Adrenal gland (tissue), 12 donors: Measurements from ENCODE around the gene TACC2. TPM values are rescaled to one million over a fixed set of nuclear protein-coding genes. Genes with fewer than 3 reads are reported as not detected.

ENCODE experiments used
- DNase-seq, 7 donors: peaks; one replicate each; pipeline ENCODE4 v3.0.0-alpha.2; 2019 to 2020
- H3K27ac ChIP-seq, 5 donors: fragments of 200-600 bp; sonication (generic) in 4 of 5; 1 replicate in 3 of 5; 2 replicates in 2 of 5; pipeline versions ENCODE4 v1.5.1 to v1.8.0; 2016 to 2020; ENCODE audit warnings: mild to moderate bottlenecking in 1 of 5
- H3K27me3 ChIP-seq: fragments of 200-600 bp; 2 replicates; pipeline ENCODE4 v1.8.0; 2021
- H3K36me3 ChIP-seq, 2 donors: fragments of 200-600 bp; replicated peaks in 1 of 2; 1 replicate in 1 of 2; 2 replicates in 1 of 2; pipeline versions ENCODE4 v1.5.1 to v1.8.0; 2018 to 2022
- H3K4me1 ChIP-seq, 2 donors: fragments of 200-600 bp; replicated peaks in 1 of 2; 1 replicate in 1 of 2; 2 replicates in 1 of 2; pipeline versions ENCODE4 v1.5.1 to v1.8.0; 2018 to 2021
- H3K4me3 ChIP-seq, 4 donors: fragments of 200-600 bp; sonication (generic) in 3 of 4; one replicate each; pipeline ENCODE4 v1.5.1; 2016 to 2018
- H3K9me3 ChIP-seq, 3 donors: fragments of 200-600 bp; sonication (generic) in 1 of 3; replicated peaks in 1 of 3; 1 replicate in 2 of 3; 2 replicates in 1 of 3; pipeline versions ENCODE4 v1.5.1 to v1.8.0; 2016 to 2021
- CTCF ChIP-seq, 6 experiments: fragments of 450-650 bp in 4 of 6; fragments of 200-600 bp in 2 of 6; sonication (generic) in 1 of 6; IDR thresholded peaks; 1 replicate in 5 of 6; 2 replicates in 1 of 6; pipeline versions ENCODE4 v1.5.1 to v1.8.0; 2016 to 2021; ENCODE audit warnings: antibody characterized with exemption in 6 of 6, mild to moderate bottlenecking in 2 of 6, moderate library complexity in 1 of 6
- POLR2A ChIP-seq, 2 donors: fragments of 450-650 bp; IDR thresholded peaks; one replicate each; pipeline ENCODE4 v1.6.1; 2017; ENCODE audit warnings: antibody characterized with exemption in 2 of 2, mild to moderate bottlenecking in 2 of 2, moderate library complexity in 1 of 2
- WGBS, 4 donors: extraction: QIAGEN DNeasy Blood & Tissue Kit in 2 of 4; methylation state at CpG; one replicate each; pipeline versions ENCODE4 v1.1.5 to v1.1.7; 2013 to 2017; 5-methylcytosine and 5-hydroxymethylcytosine counted together
- intact Hi-C, 2 donors: fragments of 100-400 bp; cut with DNase I; formaldehyde crosslinking; loops; one replicate each; pipeline versions ENCODE4 v1.14.1 to v1.15.0; 2022 to 2023
- polyA plus RNA-seq, 3 donors: library from polyadenylated mRNA; stranded (reverse); fragments of 200-250 nt in 2 of 3; fragments of 350-450 nt in 1 of 3; fragmentation: Illumina TruSeq in 1 of 3; extraction: RNeasy Lipid Tissue Mini Kit (QIAGEN cat#74804) in 1 of 3; gene quantifications; one replicate each; pipeline ENCODE4 v1.2.3, GENCODE V29; 2013 to 2014
- total RNA-seq, 9 donors: library from RNA; depleted of rRNA in 4 of 9; stranded (reverse); fragments of >200 nt in 4 of 9; fragments of 120-200 nt in 1 of 9; fragmentation: NEBNext Ultra II Directional in 1 of 9; extraction: Animal tissue kit (Norgen Biotek cat#: 25700) in 1 of 9; gene quantifications; one replicate each; pipeline versions ENCODE4 v1.1.0 to v1.2.4, GENCODE V29; 2013 to 2023
- donor health status: healthy with polysubstance abuse.
- donor health status: Bipolar disorder and iron deficiency.
- donor health status: DM: yes; HTN: yes; CAD: no.
- donor health status: DM: no; HTN: no; CAD: no.
- donor health status: DM: no; HTN: no; CAD: no.
- donor health status: DM: yes; HTN: yes; CAD: no.

Gene TACC2
- total and polyA plus RNA-seq, 12 donors = 11.3 to 45.7 (median 26.3) TPM

- WGBS, 4 donors = 91 to 95% (median 93%) methylated on average over 13 of the region's 13 CpGs
- H3K36me3 ChIP-seq = no peaks in the 10 kb centered on the region
- peaks cover 0 to 7% of the 10 kb centered on the region in 2 donors for H3K4me1 ChIP-seq
- no peaks in the 10 kb centered on the region for H3K9me3 ChIP-seq
- intact Hi-C loops = no loop called here
- TF ChIP-seq POLR2A (IDR thresholded peaks at IDR 0.05) (no peak), CTCF (IDR thresholded peaks at IDR 0.05) (no peak)
- no peaks in the 10 kb centered on the region for H3K27me3 ChIP-seq
- no peak for DNase-seq
- H3K4me3 ChIP-seq = no peak overlapping the region
- H3K27ac ChIP-seq = no peak overlapping the region
Observed at GRCh38 chr10:122135251-122136025, 146.5 kb downstream of the TACC2 start.

GRCh38 chr10:122138831-122139625 lies 150.1 kb downstream of the TACC2 start:
- 71 to 81% (median 75%) methylated on average over 7 to 16 of the region's 16 CpGs for WGBS, 4 donors

GRCh38 chr10:122139627-122140170 lies 150.7 kb downstream of the TACC2 start:
- Histone ChIP-seq H3K4me3 (no peak overlapping the region), H3K9me3 (no peaks in the 10 kb centered on the region), H3K4me1 (peaks cover 7 to 28% of the 10 kb centered on the region in 2 donors), H3K27me3 (no peaks in the 10 kb centered on the region), H3K27ac (peak overlapping the region in 2 of 5 donors; percentile 20 to 77), H3K36me3 (no peaks in the 10 kb centered on the region)
- peak in 1 of 7 donors; percentile 83 for DNase-seq
- TF ChIP-seq POLR2A (IDR thresholded peaks at IDR 0.05) (no peak), CTCF (IDR thresholded peaks at IDR 0.05) (no peak)
- intact Hi-C loops = no loop called here
- 63 to 82% (median 76%) methylated on average over 10 of the region's 10 CpGs for WGBS, 4 donors

More at GRCh38 chr10:122138831-122139625, 150.1 kb downstream of the TACC2 start:
- no peak for TF ChIP-seq CTCF (IDR thresholded peaks at IDR 0.05)
- H3K36me3 ChIP-seq = no peaks in the 10 kb centered on the region
- H3K4me3 ChIP-seq = no peak overlapping the region
- peak in 1 of 7 donors; percentile 67 for DNase-seq
- peak overlapping the region in 2 of 5 donors; percentile 20 to 77 for H3K27ac ChIP-seq
- peaks cover 7 to 28% of the 10 kb centered on the region in 2 donors for H3K4me1 ChIP-seq
- no peaks in the 10 kb centered on the region for H3K9me3 ChIP-seq
- H3K27me3 ChIP-seq = no peaks in the 10 kb centered on the region
- intact Hi-C loops = no loop called here

GRCh38 chr10:122140461-122140902 lies 151.5 kb downstream of the TACC2 start:
- Histone ChIP-seq H3K36me3 (no peaks in the 10 kb centered on the region), H3K9me3 (peaks cover 0 to 3% (median 0%) of the 10 kb centered on the region in 3 donors), H3K4me1 (peaks cover 7 to 28% of the 10 kb centered on the region in 2 donors), H3K27ac (peak overlapping the region in 4 of 5 donors; percentile 21 to 77 (median 60)), H3K27me3 (no peaks in the 10 kb centered on the region), H3K4me3 (no peak overlapping the region)
- no peak for TF ChIP-seq POLR2A (IDR thresholded peaks at IDR 0.05)
- TF ChIP-seq CTCF (IDR thresholded peaks at IDR 0.05) = no peak
- intact Hi-C loops = no loop called here
- DNase-seq = peak in 1 of 7 donors; percentile 63
- WGBS, 4 donors = 72 to 88% (median 81%) methylated on average over 6 to 9 of the region's 9 CpGs
